ENCODE data around the gene TSHR. TPM values are rescaled to one million over a fixed set of nuclear protein-coding genes. Genes with fewer than 3 reads are reported as not detected.
A peak's percentile ranks its signal among the peaks of the same experiment; 100 is the strongest.

TSHR gene
- total RNA-seq, 2 experiments from 2014 or later = 0.82 to 1.0 TPM

GRCh38 chr14:80981673-80982072, 26.3 kb downstream of the TSHR start:
- H3K27me3 Mint-ChIP-seq = peaks cover 6% of the 10 kb centered on the region
- H3K36me3 Mint-ChIP-seq (ENCODE audit: low read depth) = peaks cover 3% of the 10 kb centered on the region
- POLR2A ChIA-PET = no interaction called here

GRCh38 chr14:80982711-80983110, 27.3 kb downstream of the TSHR start:
- DNase-seq = no peak
- Mint-ChIP-seq H3K27ac (no peak overlapping the region), H3K4me3 (no peak overlapping the region), H3K4me1 (peaks cover 39% of the 10 kb centered on the region), H3K27me3 (peaks cover 6% of the 10 kb centered on the region), H3K9me3 (no peaks in the 10 kb centered on the region), H3K36me3 (ENCODE audit: low read depth) (peaks cover 2% of the 10 kb centered on the region)
- CTCF ChIA-PET = no interaction called here
- POLR2A ChIA-PET = no interaction called here

More at GRCh38 chr14:80981673-80982072, 26.3 kb downstream of the TSHR start:
- Mint-ChIP-seq H3K9me3 (no peaks in the 10 kb centered on the region), H3K4me3 (no peak overlapping the region), H3K27ac (no peak overlapping the region), H3K4me1 (peaks cover 45% of the 10 kb centered on the region)
- no peak for DNase-seq
- CTCF ChIA-PET = interaction anchor here (1.0 kb wide), 1 partner anchor 13 kb away, joined by 4 read pairs; no protein-coding TSS in a partner anchor

- CTCF ChIA-PET = interaction anchor here (0.6 to 4.2 kb wide), 20 partner anchors 10 to 466 kb away, joined by 3 to 32 read pairs (median 4); partner anchors contain the start of genes CEP128, STON2 and TSHR
- Mint-ChIP-seq H3K27ac (no peak overlapping the region), H3K27me3 (peaks cover 6% of the 10 kb centered on the region), H3K4me1 (peaks cover 15% of the 10 kb centered on the region), H3K36me3 (ENCODE audit: low read depth) (no peaks in the 10 kb centered on the region), H3K9me3 (no peaks in the 10 kb centered on the region), H3K4me3 (no peak overlapping the region)
- DNase-seq = peak; percentile 79
- POLR2A ChIA-PET = interaction anchor here (0.7 to 1.4 kb wide), 3 partner anchors 9 to 32 kb away, joined by 3 to 6 read pairs (median 4); partner anchors contain the start of gene TSHR
Measured at GRCh38 chr14:80987235-80988032, 32.0 kb downstream of the TSHR start.

GRCh38 chr14:80988192-80988591, 32.8 kb downstream of the TSHR start:
- POLR2A ChIA-PET = no interaction called here
- CTCF ChIA-PET = interaction anchor here (0.6 to 4.2 kb wide), 7 partner anchors 9 to 73 kb away, joined by 3 to 32 read pairs (median 5); partner anchors contain the start of genes CEP128 and TSHR
- H3K36me3 Mint-ChIP-seq (ENCODE audit: low read depth) = no peaks in the 10 kb centered on the region
- H3K4me1 Mint-ChIP-seq = peaks cover 15% of the 10 kb centered on the region
- H3K27me3 Mint-ChIP-seq = peaks cover 7% of the 10 kb centered on the region
- H3K27ac Mint-ChIP-seq = no peak overlapping the region
- no peak overlapping the region for H3K4me3 Mint-ChIP-seq
- H3K9me3 Mint-ChIP-seq = no peaks in the 10 kb centered on the region
- DNase-seq = no peak

GRCh38 chr14:80988735-80989429, 33.5 kb downstream of the TSHR start:
- Mint-ChIP-seq H3K4me3 (no peak overlapping the region), H3K27me3 (peaks cover 7% of the 10 kb centered on the region), H3K27ac (no peak overlapping the region), H3K36me3 (ENCODE audit: low read depth) (no peaks in the 10 kb centered on the region), H3K9me3 (no peaks in the 10 kb centered on the region), H3K4me1 (peaks cover 14% of the 10 kb centered on the region)
- DNase-seq = no peak
- ChIA-PET POLR2A (no interaction called here), CTCF (interaction anchor here (0.6 to 4.2 kb wide), 8 partner anchors 8 to 183 kb away, joined by 3 to 32 read pairs (median 3); partner anchors contain the start of gene TSHR)

GRCh38 chr14:80992580-80992979, 37.2 kb downstream of the TSHR start:
- POLR2A ChIA-PET = no interaction called here
- H3K9me3 Mint-ChIP-seq = no peaks in the 10 kb centered on the region
- H3K27me3 Mint-ChIP-seq = peaks cover 25% of the 10 kb centered on the region
- no peak for DNase-seq
- H3K4me1 Mint-ChIP-seq = peaks cover 3% of the 10 kb centered on the region
- CTCF ChIA-PET = interaction anchor here (0.5 to 1.1 kb wide), 3 partner anchors 17 to 581 kb away, joined by 3 to 4 read pairs (median 3); no protein-coding TSS in a partner anchor
- H3K36me3 Mint-ChIP-seq (ENCODE audit: low read depth) = no peaks in the 10 kb centered on the region
- H3K4me3 Mint-ChIP-seq = no peak overlapping the region
- H3K27ac Mint-ChIP-seq = no peak overlapping the region

- Mint-ChIP-seq H3K27me3 (peaks cover 44% of the 10 kb centered on the region), H3K9me3 (no peaks in the 10 kb centered on the region)
- DNase-seq = peak; percentile 52
Measured at GRCh38 chr14:80996049-80996901, 40.9 kb downstream of the TSHR start.

GRCh38 chr14:81001447-81001846, 46.0 kb downstream of the TSHR start:
- Mint-ChIP-seq H3K27me3 (peaks cover 34% of the 10 kb centered on the region), H3K4me3 (no peak overlapping the region), H3K36me3 (ENCODE audit: low read depth) (no peaks in the 10 kb centered on the region), H3K27ac (no peak overlapping the region), H3K4me1 (no peaks in the 10 kb centered on the region), H3K9me3 (no peaks in the 10 kb centered on the region)
- ChIA-PET POLR2A (no interaction called here), CTCF (no interaction called here)
- no peak for DNase-seq

More at GRCh38 chr14:80996049-80996901, 40.9 kb downstream of the TSHR start:
- Mint-ChIP-seq H3K27ac (no peak overlapping the region), H3K36me3 (ENCODE audit: low read depth) (no peaks in the 10 kb centered on the region), H3K4me1 (peaks cover 3% of the 10 kb centered on the region), H3K4me3 (no peak overlapping the region)
- POLR2A ChIA-PET = no interaction called here
- CTCF ChIA-PET = interaction anchor here (0.8 to 2.7 kb wide), 6 partner anchors 8 to 456 kb away, joined by 3 to 11 read pairs (median 4); no protein-coding TSS in a partner anchor

GRCh38 chr14:81004575-81004974, 49.2 kb downstream of the TSHR start:
- Mint-ChIP-seq H3K4me1 (no peaks in the 10 kb centered on the region), H3K9me3 (no peaks in the 10 kb centered on the region), H3K36me3 (ENCODE audit: low read depth) (no peaks in the 10 kb centered on the region), H3K27ac (no peak overlapping the region), H3K27me3 (peaks cover 10% of the 10 kb centered on the region), H3K4me3 (no peak overlapping the region)
- ChIA-PET CTCF (no interaction called here), POLR2A (no interaction called here)
- DNase-seq = no peak

GRCh38 chr14:81005540-81006228, 50.3 kb downstream of the TSHR start:
- POLR2A ChIA-PET = no interaction called here
- DNase-seq = no peak
- Mint-ChIP-seq H3K27me3 (peaks cover 7% of the 10 kb centered on the region), H3K4me3 (no peak overlapping the region), H3K27ac (no peak overlapping the region), H3K9me3 (no peaks in the 10 kb centered on the region), H3K36me3 (ENCODE audit: low read depth) (no peaks in the 10 kb centered on the region), H3K4me1 (no peaks in the 10 kb centered on the region)
- CTCF ChIA-PET = no interaction called here

GRCh38 chr14:81006266-81006665, 50.8 kb downstream of the TSHR start:
- Mint-ChIP-seq H3K27ac (no peak overlapping the region), H3K4me3 (no peak overlapping the region), H3K27me3 (peaks cover 5% of the 10 kb centered on the region), H3K9me3 (no peaks in the 10 kb centered on the region), H3K4me1 (no peaks in the 10 kb centered on the region), H3K36me3 (ENCODE audit: low read depth) (no peaks in the 10 kb centered on the region)
- ChIA-PET CTCF (no interaction called here), POLR2A (no interaction called here)
- DNase-seq = no peak

GRCh38 chr14:81007131-81007530, 51.7 kb downstream of the TSHR start:
- no peak for DNase-seq
- Mint-ChIP-seq H3K36me3 (ENCODE audit: low read depth) (no peaks in the 10 kb centered on the region), H3K27me3 (peaks cover 3% of the 10 kb centered on the region), H3K4me1 (no peaks in the 10 kb centered on the region), H3K9me3 (no peaks in the 10 kb centered on the region), H3K4me3 (no peak overlapping the region), H3K27ac (no peak overlapping the region)
- ChIA-PET POLR2A (no interaction called here), CTCF (no interaction called here)

Data from activated CD4-positive, alpha-beta T cell treated with anti-CD3 and anti-CD28 coated beads, Interleukin-2, amount 10 ng/mL, durations not matched to agents 7 days and 5 days (primary cell).